Measurements from ENCODE around the gene DPH2.

Gene DPH2, protein sequence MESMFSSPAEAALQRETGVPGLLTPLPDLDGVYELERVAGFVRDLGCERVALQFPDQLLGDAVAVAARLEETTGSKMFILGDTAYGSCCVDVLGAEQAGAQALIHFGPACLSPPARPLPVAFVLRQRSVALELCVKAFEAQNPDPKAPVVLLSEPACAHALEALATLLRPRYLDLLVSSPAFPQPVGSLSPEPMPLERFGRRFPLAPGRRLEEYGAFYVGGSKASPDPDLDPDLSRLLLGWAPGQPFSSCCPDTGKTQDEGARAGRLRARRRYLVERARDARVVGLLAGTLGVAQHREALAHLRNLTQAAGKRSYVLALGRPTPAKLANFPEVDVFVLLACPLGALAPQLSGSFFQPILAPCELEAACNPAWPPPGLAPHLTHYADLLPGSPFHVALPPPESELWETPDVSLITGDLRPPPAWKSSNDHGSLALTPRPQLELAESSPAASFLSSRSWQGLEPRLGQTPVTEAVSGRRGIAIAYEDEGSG

DNA sequence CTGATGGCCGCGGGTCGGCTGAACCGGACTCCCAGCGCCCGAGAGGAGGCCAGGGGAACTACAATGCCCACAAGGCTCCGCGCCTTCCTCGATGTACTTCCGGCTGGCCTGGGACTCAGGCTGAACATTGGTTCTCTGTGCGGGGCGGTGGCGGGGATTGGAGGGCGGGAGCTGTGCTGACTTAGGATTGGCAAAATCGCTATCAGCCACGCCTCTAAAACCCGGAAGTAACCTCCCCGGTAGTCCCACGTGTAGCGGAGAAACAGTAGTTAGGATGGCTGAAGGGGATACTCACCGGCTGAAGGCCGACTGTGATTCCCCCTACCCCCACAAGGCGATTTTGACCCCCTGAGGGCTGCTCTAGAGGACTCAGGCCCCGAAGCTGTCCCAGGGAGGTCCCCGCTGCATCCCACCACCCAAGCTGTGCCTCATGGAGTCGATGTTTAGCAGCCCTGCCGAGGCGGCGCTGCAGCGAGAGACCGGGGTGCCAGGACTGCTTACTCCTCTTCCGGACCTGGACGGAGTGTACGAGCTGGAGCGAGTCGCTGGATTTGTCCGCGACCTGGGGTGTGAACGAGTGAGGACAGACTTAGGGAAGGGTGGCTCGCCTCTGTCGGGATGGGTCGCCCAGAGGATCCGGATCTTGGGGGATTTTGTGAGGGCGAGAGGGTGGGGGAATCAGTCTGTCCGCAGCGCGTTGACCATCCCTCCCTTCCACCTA lies at the start of gene DPH2:
DPH2 (plus strand) TSS at position 265 of the 721 bp plus-strand sequence; CDS start at position 431, 166 bp downstream.
- Histone ChIP-seq H3K27me3 (ENCODE audit: control insufficient read depth in 1 of 2, insufficient read depth in 2 of 2, low read length in 2 of 2) (no peaks in the 10 kb centered on the region), H3K36me3 (ENCODE audit: insufficient read depth, low read length) (peaks cover 11% of the 10 kb centered on the region), H3K4me3 (ENCODE audit: low read depth in 1 of 2, low read length in 2 of 2) (peak within 1 kb of the TSS; percentile 80 to 95), H3K27ac (ENCODE audit: low read depth, low read length) (peak within 1 kb of the TSS; percentile 87), H3K9me3 (ENCODE audit: low read length) (no peaks in the 10 kb centered on the region), H3K4me1 (ENCODE audit: insufficient read depth, low read length) (peaks cover 22% of the 10 kb centered on the region), H3K9ac (ENCODE audit: low read length) (peak within 1 kb of the TSS; percentile 7)

GRCh38 chr1:43921022-43921421 lies 48.8 kb upstream of the DPH2 start:
- Histone ChIP-seq H3K4me3 (ENCODE audit: low read depth in 1 of 2, low read length in 2 of 2) (no peak overlapping the region), H3K27me3 (ENCODE audit: control insufficient read depth in 1 of 2, insufficient read depth in 2 of 2, low read length in 2 of 2) (no peaks in the 10 kb centered on the region), H3K9ac (ENCODE audit: low read length) (no peak overlapping the region), H3K4me1 (ENCODE audit: insufficient read depth, low read length) (no peaks in the 10 kb centered on the region), H3K27ac (ENCODE audit: low read depth, low read length) (no peak overlapping the region), H3K9me3 (ENCODE audit: low read length) (no peaks in the 10 kb centered on the region), H3K36me3 (ENCODE audit: insufficient read depth, low read length) (peaks cover 9% of the 10 kb centered on the region)

DNA sequence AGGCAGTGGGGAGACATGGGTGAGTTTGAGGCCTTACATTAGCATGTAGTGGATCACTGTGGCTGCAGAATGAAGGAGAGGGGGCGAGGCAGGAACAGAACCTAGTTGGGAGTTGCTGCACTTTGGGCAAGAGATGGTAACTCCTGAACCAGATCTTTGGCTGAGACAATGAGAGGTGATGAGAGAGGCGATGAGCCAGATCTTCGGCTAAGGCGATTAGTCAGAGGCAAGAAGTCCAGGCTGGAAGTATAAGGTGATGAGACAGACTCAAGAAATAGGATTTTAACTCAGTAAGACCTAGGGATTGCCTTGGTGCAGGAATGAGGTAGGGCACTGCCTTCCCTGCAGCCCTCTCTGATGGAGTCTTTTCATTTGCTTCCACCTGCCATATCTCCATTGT lies 45.3 kb upstream of the DPH2 start:
- Histone ChIP-seq H3K36me3 (ENCODE audit: insufficient read depth, low read length) (peaks cover 10% of the 10 kb centered on the region), H3K27ac (ENCODE audit: low read depth, low read length) (no peak overlapping the region), H3K4me3 (ENCODE audit: low read depth in 1 of 2, low read length in 2 of 2) (no peak overlapping the region), H3K27me3 (ENCODE audit: control insufficient read depth in 1 of 2, insufficient read depth in 2 of 2, low read length in 2 of 2) (no peaks in the 10 kb centered on the region), H3K9me3 (ENCODE audit: low read length) (no peaks in the 10 kb centered on the region), H3K9ac (ENCODE audit: low read length) (no peak overlapping the region), H3K4me1 (ENCODE audit: insufficient read depth, low read length) (no peaks in the 10 kb centered on the region)

DNA sequence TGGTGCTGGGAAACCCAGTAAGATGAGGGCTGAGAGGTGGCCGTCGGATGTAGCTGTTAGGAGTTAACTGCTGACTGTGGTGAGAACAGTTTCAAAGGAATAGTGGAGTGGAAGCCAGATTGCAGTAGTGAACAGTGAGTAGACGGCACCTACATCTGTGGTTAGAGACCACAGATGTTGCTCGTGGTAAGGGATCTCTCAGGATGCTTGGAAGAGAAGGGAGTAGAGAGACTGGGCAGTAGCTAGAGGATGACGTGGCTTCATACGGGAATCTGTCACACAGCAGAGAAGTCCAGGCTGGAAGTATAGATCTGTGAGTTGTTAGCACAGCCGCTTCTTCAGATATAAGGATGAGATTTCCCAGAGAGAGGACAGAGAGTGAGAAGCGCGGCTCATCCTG lies 44.0 kb upstream of the DPH2 start:
- H3K9me3 ChIP-seq (ENCODE audit: low read length): no peaks in the 10 kb centered on the region
- H3K4me1 ChIP-seq (ENCODE audit: insufficient read depth, low read length): no peaks in the 10 kb centered on the region
- no peak overlapping the region for H3K27ac ChIP-seq (ENCODE audit: low read depth, low read length)
- no peaks in the 10 kb centered on the region for H3K27me3 ChIP-seq (ENCODE audit: control insufficient read depth in 1 of 2, insufficient read depth in 2 of 2, low read length in 2 of 2)
- peaks cover 10% of the 10 kb centered on the region for H3K36me3 ChIP-seq (ENCODE audit: insufficient read depth, low read length)
- H3K4me3 ChIP-seq (ENCODE audit: low read depth in 1 of 2, low read length in 2 of 2): no peak overlapping the region
- no peak overlapping the region for H3K9ac ChIP-seq (ENCODE audit: low read length)

GRCh38 chr1:43930168-43930948 lies 39.5 kb upstream of the DPH2 start:
- Histone ChIP-seq H3K4me1 (ENCODE audit: insufficient read depth, low read length) (peaks cover 25% of the 10 kb centered on the region), H3K4me3 (ENCODE audit: low read depth in 1 of 2, low read length in 2 of 2) (no peak overlapping the region), H3K27ac (ENCODE audit: low read depth, low read length) (no peak overlapping the region), H3K9ac (ENCODE audit: low read length) (no peak overlapping the region), H3K9me3 (ENCODE audit: low read length) (no peaks in the 10 kb centered on the region), H3K36me3 (ENCODE audit: insufficient read depth, low read length) (peaks cover 8% of the 10 kb centered on the region), H3K27me3 (ENCODE audit: control insufficient read depth in 1 of 2, insufficient read depth in 2 of 2, low read length in 2 of 2) (peaks cover 11 to 12% of the 10 kb centered on the region in 2 donors)

GRCh38 chr1:43930949-43931275 lies 38.9 kb upstream of the DPH2 start:
- peaks cover 2% of the 10 kb centered on the region for H3K36me3 ChIP-seq (ENCODE audit: insufficient read depth, low read length)
- no peak overlapping the region for H3K4me3 ChIP-seq (ENCODE audit: low read depth in 1 of 2, low read length in 2 of 2)
- no peak overlapping the region for H3K9ac ChIP-seq (ENCODE audit: low read length)
- no peaks in the 10 kb centered on the region for H3K9me3 ChIP-seq (ENCODE audit: low read length)
- H3K27ac ChIP-seq (ENCODE audit: low read depth, low read length): no peak overlapping the region
- peaks cover 30% of the 10 kb centered on the region for H3K4me1 ChIP-seq (ENCODE audit: insufficient read depth, low read length)
- H3K27me3 ChIP-seq (ENCODE audit: control insufficient read depth in 1 of 2, insufficient read depth in 2 of 2, low read length in 2 of 2): peaks cover 11 to 12% of the 10 kb centered on the region in 2 donors

DNA sequence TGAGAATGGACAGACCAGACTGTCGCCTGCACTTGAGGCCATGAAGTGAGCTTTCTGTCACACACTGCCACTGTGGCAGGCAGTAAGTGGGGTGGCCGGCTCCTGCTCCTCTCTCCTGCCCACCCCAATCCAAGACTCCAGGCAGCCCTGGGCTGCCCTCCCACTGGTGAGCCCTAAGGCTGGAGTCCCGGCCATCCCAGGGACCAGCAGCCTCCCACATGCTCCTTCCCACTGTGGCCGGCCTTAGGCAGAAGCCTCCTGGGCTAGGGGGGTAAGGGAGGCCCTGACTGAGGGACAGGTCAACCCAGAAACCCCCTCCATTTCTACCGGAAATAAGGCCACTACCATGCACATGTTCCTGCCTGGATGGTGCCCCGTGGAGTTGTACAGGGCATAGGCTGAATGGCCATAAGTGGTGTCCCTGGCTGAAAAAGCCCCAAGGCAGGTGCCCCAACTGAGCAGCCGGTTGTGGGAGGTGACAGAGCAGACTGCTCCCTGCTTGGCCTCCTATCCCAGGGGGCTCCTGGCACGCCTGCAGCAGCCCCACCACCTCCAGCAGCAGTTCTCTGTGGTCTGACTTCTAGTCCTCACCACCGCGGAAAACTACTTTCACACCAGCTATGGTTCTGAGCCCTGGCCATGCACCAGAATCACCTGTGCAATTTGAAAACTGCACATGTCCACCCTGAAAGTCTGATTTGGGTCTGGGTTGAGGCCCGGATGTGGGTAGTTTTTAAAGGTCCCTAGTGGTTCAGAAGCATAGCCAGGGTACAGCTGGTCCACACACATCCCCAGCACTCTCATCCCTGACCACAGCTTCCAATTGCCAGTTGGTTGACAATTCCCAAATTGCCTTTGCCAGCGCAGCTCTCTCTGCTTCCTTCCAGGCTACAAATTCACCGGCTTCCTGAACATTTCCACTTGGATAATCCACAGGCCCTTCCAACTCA lies 37.8 kb upstream of the DPH2 start:
- Histone ChIP-seq H3K27me3 (ENCODE audit: control insufficient read depth in 1 of 2, insufficient read depth in 2 of 2, low read length in 2 of 2) (peaks cover 11 to 12% of the 10 kb centered on the region in 2 donors), H3K4me3 (ENCODE audit: low read depth in 1 of 2, low read length in 2 of 2) (no peak overlapping the region), H3K9ac (ENCODE audit: low read length) (no peak overlapping the region), H3K4me1 (ENCODE audit: insufficient read depth, low read length) (peaks cover 30% of the 10 kb centered on the region), H3K9me3 (ENCODE audit: low read length) (no peaks in the 10 kb centered on the region), H3K27ac (ENCODE audit: low read depth, low read length) (no peak overlapping the region), H3K36me3 (ENCODE audit: insufficient read depth, low read length) (no peaks in the 10 kb centered on the region)

- no peak overlapping the region for H3K9ac ChIP-seq (ENCODE audit: low read length)
These were observed 36.9 kb upstream of the DPH2 start for GRCh38 chr1:43932786-43933385.

DNA sequence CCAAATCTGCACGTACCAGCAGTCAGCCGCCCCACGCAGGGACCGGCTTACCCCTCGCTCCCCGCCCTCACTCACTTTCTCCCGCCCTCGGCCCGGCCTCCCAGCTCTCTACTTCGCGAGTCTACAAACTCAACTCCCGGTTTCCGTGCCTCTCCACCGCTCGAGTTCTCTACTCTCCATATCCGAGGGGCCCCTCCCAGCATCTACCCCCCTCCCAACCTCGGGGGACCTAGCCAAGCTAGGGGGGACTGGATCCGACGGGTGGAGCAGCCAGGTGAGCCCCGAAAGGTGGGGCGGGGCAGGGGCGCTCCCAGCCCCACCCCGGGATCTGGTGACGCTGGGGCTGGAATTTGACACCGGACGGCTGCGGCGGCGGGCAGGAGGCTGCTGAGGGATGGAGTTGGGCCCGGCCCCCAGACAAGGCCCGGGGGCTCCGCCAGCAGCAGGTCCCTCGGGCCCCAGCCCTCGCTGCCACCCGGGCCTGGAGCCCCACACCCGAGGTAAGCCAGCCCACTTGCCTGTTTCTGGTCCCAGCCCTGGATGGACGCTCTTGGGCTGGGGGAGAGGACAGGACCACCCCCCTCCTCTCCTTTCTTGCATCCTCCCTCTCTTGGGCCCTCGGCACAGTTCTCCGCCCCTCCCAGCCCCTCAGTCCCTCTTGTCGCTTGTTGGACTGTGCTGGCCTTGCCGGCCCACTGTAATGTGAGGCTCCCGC lies 36.3 kb upstream of the DPH2 start, which contains the start of gene ARTN:
ARTN (plus strand) TSS at position 416 of the 715 bp plus-strand sequence. CDS start 1,856 bp downstream, outside the sequence.
- Histone ChIP-seq H3K9ac (ENCODE audit: low read length) (no peak within 1 kb of the TSS), H3K4me1 (ENCODE audit: insufficient read depth, low read length) (peaks cover 30% of the 10 kb centered on the region), H3K27ac (ENCODE audit: low read depth, low read length) (no peak within 1 kb of the TSS), H3K4me3 (ENCODE audit: low read depth in 1 of 2, low read length in 2 of 2) (peak within 1 kb of the TSS; percentile 41 to 45), H3K9me3 (ENCODE audit: low read length) (no peaks in the 10 kb centered on the region), H3K36me3 (ENCODE audit: insufficient read depth, low read length) (no peaks in the 10 kb centered on the region), H3K27me3 (ENCODE audit: control insufficient read depth in 1 of 2, insufficient read depth in 2 of 2, low read length in 2 of 2) (peaks cover 11 to 12% of the 10 kb centered on the region in 2 donors)

More at GRCh38 chr1:43932786-43933385, 36.9 kb upstream of the DPH2 start:
- peaks cover 30% of the 10 kb centered on the region for H3K4me1 ChIP-seq (ENCODE audit: insufficient read depth, low read length)
- peak overlapping the region; percentile 41 to 45 for H3K4me3 ChIP-seq (ENCODE audit: low read depth in 1 of 2, low read length in 2 of 2)
- H3K36me3 ChIP-seq (ENCODE audit: insufficient read depth, low read length): no peaks in the 10 kb centered on the region
- H3K27me3 ChIP-seq (ENCODE audit: control insufficient read depth in 1 of 2, insufficient read depth in 2 of 2, low read length in 2 of 2): peaks cover 11 to 12% of the 10 kb centered on the region in 2 donors
- H3K27ac ChIP-seq (ENCODE audit: low read depth, low read length): no peak overlapping the region
- no peaks in the 10 kb centered on the region for H3K9me3 ChIP-seq (ENCODE audit: low read length)

All from muscle layer of colon (tissue), 2 donors.